Measurements from ENCODE around the gene CUL9.

The CUL9 gene

DNA sequence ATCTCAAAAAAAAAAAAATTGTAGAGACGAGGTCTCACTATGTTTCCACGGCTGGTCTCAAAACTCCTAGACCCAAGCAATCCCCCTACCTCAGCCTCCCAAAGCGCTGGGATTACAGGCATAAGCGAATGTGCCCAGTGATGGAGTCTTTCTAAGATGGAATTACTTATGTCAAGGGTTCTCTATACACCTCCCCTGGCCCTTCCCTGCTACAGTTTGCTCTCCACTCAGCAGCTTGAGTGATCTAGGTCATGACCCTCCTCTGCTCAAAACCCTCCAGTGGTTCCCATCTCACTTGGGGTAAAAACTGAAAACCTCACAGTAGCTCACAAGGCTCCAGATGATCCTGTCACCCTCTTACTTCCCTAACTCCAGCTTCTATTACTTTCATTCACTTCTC lies 49.1 kb downstream of the CUL9 start:
- no peak for DNase-seq

DNA sequence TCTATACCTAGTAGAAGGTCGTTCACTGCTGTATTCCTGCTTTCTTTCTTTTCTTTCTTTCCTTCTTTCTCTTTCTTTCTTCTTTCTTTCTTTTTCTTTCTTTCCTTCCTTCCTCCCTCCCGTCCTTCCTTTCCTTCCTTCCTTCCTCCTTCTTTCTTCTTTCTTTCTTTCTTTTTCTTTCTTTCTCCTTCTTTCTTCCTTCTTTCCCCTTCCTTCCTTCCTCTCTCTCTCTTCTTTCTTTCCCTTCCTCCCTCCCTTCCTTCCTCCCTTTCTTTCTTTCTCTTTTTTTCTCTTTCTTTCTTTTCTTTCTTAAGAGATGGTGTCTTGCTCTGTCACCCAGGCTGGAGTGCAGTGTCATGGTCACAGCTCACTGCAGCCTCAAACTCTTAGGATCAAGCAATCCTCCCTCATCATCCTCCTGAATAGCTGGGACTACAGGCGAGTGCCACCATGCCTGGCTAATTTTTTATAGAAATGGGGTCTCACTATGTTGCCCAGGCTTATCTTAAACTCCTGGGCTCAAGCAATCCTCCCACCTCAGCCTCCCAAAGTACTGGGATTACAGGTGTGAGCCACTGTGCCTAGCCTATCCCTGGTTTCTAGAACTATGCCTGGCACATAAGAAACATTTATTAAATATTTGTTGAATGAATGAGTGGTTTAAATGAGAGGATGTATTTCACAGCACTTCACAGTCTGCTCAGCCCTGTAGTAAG lies 49.9 kb downstream of the CUL9 start:
- no peak for DNase-seq

DNA sequence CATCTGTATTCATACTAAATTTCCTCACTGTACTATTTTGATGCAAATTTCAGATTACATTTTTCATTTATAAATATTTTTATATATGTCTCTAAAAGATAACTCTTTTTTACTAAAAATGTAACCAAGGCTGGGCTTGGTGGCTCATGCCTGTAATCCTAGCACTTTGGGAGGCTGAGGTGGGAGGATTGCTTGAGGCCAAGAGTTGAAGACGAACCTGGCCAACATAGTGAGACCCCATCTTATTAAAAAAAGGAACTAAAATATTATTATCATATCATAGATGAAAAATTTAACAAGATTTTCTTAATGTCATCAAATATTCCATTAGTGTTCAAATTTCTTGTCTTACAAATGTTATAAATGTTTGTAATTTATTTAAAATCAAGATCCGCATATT lies 53.8 kb downstream of the CUL9 start:
- no peak for DNase-seq

DNA sequence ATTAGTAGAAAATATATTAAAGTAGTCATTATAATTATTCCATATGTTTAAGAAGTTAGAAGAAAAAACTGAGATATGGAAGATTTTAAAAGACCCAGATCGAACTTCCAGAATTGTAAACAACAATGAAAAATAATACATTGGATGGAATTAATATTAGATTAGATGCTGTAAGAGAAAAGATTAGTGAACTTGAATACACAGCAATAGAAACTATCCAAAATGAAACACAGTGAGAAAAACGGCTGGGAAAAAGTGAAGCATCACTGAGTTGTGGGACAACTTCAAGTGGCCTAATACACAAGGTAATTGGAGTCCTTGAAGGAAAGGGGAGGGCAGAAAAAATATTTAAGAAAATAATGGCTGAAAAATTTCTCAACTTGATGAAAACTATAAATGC lies 57.1 kb downstream of the CUL9 start:
- DNase-seq, result no peak

DNA sequence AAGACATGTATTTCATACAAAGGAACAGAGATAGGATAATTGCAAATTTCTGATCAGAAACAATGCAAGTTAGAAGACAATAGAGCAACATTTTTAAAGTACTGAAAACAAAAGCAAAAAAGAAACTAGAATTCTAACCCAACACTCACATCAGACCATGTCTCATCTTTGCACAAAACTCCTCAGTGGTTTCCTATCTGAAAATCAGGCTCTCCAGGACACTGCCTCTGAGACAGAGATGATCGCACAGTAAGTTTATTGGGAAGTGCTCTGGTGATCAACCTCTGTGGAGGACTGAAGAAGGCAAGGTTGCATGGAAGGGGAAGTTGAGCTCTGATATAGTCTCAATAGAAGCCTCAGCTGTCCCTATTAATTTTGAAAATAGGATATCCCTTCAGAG lies 59.0 kb downstream of the CUL9 start:
- DNase-seq, result no peak

DNA sequence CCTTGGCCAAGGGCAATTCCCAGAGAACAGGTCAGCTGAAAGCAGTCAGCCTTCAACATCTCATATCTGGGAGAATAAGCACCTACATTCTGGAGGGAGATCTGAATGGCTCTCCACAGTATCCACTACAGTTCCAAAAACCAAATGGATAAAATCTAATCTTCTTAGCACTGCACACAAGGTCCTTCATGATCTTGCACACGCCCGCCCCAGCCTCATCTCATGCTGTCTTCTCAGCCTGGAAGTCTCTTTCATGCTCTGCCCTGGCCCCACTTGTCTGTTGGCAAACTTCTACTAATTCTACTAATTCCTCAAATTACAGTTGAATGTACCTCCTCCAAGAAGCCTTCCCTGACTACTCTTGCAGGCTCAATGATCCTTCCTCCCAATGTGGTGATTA lies 59.5 kb downstream of the CUL9 start:
- DNase-seq, result no peak

DNA sequence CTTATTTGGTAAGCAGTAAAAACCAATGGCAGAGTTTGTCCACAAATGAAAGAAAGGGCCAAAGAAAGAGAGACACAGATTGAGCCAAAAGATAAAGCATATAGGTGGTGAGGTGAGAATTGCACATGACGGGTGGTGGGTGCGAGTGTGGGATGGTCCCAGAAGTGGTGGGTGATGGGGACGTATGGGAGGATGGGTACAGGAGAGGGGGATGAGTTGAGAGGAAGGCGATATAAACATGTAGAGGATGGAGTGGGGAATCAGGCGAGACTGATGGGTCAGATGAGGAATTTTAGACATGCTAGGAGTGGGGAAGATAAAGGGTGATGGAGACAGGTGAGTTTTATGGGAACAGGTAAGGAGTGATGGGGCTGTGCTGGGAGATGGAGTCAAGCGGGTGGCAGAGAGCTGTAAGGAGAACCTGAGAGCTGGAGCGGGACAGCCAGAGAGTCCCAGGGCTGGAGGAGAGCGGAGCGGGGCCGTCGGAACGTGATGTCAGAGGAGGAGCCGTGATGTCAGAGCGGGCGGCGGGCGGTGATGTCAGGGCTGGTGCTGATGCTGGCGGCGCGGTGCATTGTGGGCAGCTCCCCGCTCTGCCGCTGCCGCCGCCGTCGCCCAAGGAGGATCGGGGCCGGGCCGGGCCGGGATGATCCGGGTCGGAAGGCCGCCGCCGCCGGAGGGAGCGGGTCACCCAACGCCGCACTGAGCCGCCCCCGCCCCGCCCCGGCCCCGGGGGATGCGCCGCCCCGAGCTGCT lies 61.1 kb downstream of the CUL9 start, which contains the start of gene TTBK1:
Gene TTBK1 (plus strand): TSS at position 574 of the 756 bp plus-strand sequence. CDS start 3,180 bp downstream, outside the sequence.
- peak in 1 of 2 donors; percentile 53 for DNase-seq

DNA sequence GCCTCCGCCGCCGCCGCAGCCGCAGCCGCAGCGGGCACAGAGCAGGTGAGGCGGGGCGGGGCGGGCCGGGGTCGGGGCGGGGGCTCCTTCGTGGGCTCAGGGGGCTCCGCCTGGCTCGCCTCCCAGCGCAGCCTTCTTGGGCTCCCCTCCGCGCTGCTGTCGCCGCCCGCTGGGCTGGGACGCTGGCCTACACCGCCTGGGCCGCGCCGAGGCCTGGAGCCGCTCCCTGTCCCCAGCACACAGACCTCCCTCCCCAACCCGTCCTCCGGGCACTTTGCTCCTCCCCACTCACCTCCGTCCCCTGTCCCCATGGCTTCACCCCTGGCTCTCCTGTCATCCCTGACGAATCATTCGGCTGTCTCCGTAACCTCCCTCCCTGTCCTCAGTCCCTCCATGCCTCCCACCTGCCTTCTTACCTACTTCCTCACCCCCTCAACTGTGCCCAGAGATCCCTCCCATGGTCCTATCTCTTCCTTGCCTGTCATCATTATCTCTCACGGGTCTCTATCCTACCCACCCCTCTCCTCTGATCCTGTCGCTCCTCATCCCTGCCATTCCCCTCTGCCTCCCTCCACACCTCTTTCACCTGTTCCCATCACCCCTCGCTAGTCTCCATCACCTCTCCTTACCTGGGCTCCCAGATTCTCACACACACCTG lies 61.8 kb downstream of the CUL9 start:
- DNase-seq, result no peak

DNA sequence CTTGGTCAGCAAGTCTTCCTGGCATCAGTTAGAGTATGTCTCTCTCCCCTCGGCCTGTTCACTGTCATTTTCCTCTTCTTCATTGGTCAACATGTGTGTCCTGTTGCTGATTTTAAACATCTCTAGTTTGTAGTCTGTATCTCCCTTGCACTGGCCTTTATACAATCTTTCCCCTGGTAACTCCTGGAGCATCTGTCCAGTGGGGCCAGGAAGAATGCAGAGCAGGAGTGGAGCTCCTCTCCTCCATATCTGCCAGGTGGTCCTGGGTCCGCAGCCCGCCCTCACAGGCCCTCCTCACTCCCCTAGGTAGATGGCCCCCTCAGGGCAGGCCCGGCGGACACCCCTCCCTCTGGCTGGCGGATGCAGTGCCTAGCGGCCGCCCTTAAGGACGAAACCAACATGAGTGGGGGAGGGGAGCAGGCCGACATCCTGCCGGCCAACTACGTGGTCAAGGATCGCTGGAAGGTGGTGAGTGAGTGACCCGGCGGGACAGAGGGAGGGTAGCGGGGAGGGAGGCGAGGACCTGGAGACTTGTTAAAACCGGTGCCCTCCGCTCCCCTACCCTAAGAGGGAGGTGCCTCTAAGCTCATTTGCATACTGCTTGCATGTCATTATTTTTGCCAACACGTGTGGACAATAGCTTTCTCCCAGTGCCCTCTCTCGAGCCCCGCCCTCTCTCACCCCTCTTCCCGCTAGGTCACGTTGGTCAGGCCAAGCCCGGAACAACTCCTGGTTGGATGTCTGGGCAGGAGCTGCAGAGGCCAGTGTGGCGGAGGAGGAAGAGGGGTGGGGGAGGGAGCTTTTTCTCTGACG lies 64.5 kb downstream of the CUL9 start:
- no peak for DNase-seq

DNA sequence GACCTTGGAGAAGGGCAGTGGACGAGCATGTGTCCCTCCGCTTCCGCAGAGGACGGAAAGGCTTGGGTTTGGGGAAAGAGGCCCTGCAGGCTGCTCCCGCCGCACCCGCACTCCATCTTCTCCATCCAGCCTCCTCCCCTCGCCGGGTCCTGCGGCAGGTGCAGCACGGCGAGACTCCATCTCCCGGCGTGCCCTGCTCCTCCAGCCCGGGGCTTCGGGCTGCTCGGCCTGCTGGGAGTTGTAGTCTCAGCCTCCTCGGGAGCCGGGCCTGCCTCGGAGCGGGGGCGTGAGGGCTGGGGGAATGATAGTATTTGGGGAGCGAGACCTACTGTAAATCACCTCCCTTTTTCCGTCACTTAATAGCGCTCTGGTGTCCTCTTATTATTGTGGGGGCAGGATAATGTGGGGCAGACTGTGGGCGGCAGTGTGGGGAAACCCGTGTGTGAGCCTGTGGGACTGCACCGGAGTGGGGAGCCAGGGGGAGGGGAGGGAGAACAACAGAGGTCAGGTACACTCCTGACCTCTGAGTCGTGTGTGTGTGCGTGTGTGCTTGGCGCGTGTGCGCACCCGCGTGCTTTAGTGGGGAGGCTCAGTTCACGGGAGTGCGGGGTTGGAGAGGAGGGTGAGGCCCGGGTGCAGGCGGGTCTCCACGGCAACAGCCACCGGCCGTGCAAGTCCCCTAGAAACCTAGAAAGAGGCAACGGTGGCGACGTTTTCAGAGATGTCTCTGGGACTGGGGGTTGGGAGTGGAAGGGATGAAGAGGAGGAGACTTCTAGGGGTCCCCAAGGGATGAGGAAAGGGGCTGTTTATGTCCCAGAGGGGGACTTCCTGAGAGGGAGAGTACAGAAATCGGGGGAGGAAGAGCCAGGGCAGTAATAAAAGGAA lies 65.4 kb downstream of the CUL9 start:
- peak; percentile 83 to 87 for DNase-seq

DNA sequence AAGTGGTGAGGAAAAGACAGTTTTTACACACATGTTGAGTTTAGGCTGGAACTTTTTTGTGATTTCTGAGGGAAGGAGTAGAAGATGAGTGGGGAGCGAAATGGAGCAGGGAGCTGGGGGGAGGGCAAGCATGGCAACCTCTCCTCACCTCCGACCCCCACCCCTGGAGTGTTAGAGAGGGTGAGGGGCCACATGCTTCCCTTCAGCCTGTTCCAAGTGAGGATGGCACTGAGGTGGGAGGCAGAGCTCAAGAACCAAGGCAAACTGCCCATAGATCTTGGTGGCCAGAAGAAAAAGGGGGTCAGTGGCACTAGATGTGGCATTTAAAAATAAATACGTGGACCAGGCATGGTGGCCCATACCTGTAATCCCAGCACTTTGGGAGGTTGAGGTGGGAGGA lies 66.1 kb downstream of the CUL9 start:
- DNase-seq, result no peak

DNA sequence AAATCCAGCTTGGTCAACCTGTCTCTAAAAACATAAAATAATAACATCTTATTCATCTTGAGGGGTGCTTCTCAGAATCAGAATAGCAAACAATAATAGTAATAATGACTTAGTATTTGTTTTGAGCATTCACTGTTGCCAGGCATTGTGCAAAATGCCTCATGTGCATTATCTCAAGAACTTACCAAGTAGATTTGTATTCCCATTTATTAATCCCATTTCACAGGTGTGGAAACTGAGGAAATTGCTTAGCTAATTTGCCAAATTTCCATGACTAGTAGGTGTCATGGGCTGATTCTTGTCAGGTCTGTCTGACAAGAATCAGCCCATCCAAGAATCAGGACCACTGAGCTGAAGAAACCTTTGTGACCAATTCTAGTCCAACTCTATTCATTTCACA lies 66.8 kb downstream of the CUL9 start:
- DNase-seq, result no peak

DNA sequence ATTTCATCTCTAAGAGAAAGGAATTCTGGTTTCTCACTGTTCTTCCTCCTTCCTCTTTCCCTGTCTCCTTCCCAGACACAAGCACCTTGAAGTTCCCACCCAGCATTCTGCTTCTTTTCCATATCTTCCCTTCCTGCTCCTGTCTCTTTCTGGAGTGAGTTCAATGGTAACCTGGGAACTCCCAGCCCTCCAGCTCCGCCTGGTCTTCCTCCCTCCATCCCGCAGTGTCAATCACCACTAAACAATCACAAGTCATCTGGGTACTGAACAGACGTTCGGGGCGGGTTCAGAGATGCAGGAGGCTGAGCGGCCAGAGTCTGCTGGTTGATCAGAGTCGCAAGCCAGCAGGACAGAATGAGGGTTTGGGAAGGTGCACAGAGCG lies 69.0 kb downstream of the CUL9 start:
- no peak for DNase-seq

DNA sequence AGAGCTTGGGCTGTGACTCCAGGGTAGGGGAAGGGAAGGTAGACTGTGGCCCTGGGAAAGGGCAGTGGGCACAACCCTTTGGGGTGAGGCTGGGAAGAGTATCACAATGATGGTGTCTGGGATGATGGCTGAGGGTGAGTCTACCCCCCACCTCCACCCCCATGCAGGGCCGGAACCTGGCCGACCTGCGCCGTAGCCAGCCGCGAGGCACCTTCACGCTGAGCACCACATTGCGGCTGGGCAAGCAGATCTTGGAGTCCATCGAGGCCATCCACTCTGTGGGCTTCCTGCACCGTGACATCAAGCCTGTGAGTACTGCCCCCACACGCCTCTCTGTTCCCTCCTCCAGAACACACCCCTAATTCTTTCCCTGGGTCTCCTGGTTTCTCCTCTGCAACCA lies 71.4 kb downstream of the CUL9 start:
- no peak for DNase-seq

DNA sequence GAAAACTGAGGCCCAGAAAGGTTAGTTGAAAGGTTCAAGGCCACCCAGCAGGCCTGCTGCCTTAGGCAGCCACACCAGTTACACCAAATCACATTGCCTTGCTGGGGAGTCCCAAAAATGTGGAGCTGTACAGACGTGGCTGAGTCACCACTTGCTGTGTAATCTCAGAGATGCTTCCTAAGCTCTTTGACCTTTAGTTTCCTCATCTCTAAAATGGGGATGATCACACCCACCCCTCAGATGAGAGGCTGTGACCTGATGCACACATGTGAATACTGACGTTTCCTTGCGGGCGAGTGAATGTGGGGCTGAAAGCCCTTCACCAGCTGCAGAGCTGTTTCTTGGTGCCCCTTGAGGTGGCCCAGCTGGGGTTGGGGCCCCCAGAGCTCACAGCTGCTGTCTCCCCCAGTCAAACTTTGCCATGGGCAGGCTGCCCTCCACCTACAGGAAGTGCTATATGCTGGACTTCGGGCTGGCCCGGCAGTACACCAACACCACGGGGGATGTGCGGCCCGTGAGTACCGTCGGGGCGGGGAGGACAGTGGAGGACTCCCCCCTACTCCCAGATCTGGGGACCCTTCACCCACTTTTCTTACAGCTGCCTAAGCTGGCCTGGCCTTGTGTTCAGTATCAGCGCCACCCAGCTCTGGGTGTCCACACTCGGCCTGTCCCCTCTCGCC lies 72.3 kb downstream of the CUL9 start:
- no peak for DNase-seq

DNA sequence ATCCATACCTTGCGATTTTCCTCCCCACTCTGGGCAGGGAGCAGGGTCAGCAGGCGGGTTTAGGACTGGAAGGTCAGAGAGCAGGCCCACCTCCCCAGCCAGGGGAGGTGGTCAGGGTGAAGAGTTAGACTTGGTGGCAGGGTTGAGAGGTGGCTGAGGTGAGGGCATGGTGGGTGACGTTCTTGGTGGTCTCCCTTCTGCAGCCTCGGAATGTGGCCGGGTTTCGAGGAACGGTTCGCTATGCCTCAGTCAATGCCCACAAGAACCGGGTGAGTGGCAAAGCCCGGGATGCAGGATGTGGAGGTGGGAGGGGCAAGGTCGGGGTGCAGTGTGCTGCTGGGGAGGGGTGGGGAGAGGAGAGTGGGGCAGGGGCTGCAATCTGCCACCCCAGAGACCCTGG lies 72.8 kb downstream of the CUL9 start:
- DNase-seq, result no peak

DNA sequence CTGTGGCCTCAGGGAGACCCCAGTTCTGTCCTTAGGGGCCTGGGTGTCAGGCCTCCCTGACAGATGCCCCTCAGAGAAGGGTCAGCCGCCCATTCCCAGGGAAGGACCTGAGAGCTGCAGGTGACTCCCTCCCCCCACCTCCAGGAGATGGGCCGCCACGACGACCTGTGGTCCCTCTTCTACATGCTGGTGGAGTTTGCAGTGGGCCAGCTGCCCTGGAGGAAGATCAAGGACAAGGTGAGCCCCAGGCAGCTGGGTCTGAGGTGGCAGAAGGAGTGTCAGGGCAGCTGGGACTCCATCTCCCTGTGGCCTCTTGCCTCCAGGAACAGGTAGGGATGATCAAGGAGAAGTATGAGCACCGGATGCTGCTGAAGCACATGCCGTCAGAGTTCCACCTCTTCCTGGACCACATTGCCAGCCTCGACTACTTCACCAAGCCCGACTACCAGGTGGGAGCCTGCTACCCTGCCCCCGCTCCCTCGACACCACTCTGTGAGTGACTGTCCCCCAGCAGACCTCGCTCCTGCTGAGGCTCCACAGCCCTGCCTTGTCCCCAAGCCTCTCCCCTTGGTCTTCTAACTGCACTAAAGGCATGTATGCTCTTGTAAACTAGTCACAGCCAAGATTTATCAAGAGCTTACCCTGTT lies 73.5 kb downstream of the CUL9 start:
- no peak for DNase-seq

DNA sequence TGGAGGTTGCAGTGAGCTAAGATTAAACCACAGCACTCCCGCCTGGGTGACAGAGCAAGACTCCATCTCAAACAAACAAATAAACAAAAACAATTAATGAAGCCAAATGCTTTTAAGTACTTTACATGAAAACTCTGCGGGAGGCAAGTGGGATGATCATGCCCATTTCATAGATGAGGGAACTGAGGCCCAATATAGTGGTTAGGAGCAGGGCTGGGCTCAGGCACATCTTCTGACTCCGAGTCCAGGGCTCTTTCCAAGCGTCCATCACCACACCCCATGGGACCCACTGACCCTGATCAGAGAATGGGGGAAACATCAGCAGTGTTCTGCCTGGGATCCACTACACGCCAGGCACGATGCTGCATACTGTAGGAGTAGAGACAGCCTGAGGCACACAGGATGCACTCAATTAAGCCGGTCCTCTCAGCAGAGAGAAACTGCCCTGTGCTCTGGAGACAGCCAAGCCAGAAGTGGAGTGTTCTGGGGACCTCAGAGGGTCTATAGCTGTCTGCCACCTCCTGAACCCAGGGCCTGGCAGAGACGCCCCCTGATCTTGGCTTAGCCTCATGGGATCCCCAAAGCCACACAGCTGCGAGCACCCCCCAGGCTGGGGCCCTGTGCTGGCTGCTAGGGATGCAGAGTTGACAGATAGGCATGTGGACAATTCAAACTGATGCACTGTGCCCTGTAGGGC lies 74.8 kb downstream of the CUL9 start:
- DNase-seq, result no peak

DNA sequence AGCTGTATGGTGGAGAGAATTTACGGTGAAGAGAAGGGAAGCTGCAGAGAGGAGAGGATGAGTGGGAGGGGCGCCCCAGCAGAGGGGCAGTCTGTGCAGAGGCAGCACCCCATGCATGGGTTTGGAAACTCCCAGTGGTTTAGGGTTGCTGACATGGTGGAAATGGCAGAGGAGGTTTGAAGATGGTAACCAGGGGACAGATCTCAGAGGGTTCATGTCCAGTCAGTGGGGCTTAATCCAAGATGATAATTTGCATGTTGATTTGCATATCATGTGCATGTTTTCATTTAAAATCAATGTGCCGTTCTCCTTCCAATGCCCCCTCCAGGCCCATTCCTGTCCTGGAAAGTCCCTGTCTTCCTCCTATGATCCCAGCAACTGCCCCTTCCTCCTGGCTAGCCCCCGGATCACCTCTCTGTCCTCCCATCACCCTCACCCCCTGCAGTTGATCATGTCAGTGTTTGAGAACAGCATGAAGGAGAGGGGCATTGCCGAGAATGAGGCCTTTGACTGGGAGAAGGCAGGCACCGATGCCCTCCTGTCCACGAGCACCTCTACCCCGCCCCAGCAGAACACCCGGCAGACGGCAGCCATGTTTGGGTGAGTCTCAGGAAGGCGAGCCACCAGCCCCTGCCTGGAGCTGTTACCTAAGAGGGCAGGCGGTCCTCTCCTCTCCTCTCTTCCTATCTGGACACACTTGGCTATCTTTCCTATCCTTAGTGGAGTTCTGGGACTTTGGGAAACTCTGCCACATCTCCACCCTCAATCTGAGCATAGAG lies 75.6 kb downstream of the CUL9 start:
- no peak for DNase-seq

DNA sequence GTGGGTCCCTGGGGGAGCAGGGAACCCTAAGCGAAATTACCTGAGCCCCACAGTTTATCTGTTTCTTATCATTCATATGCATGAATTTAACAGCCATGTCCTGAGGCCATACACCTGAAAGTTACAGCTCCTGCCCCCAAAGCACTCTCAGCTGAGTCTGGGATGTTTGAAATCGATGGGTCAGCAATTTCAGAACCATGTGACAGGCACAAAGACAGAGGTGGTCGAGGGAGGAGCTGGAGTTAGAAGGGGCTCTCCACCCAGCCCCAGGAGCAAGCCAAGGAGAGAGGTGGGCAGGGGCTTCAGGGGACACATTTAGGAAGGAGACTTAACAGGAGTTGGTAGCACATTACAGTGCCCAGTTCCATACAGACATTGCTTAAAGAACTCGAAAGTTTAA lies 76.2 kb downstream of the CUL9 start:
- DNase-seq, result no peak

Data from stimulated activated CD4-positive, alpha-beta T cell treated with anti-CD3 and anti-CD28 coated beads, Interleukin-2, amount 100 ng/mL, for 24 hours (primary cell).